HepG2 (cell line): Measurements from ENCODE around the gene HMGN4. TPM values are rescaled to one million over a fixed set of nuclear protein-coding genes. Genes with fewer than 3 reads are reported as not detected.

ENCODE experiments used
- CEBPB ChIP-seq: IDR thresholded peaks from 2 replicates; pipeline ENCODE4 v1.6.1; 2011; ENCODE audit warnings: low read depth, low read length, improper control_type of control experiment, borderline replicate concordance
- GTF2F1 ChIP-seq: fragments of 150-350 bp; IDR thresholded peaks from 2 replicates; pipeline ENCODE4 v1.6.1; 2014; ENCODE audit warnings: low read length
- HDAC2 ChIP-seq: sonication (generic); formaldehyde crosslinking; IDR thresholded peaks from 2 replicates; pipeline ENCODE4 v1.4.0; 2020; ENCODE audit warnings: missing genetic modification reagents
- KMT2B ChIP-seq: IDR thresholded peaks from 2 replicates; pipeline ENCODE4 v1.6.1; 2016; ENCODE audit warnings: missing genetic modification reagents, missing compliant biosample characterization
- MIER3 ChIP-seq: IDR thresholded peaks from 2 replicates; pipeline ENCODE4 v1.6.1; 2016; ENCODE audit warnings: missing compliant biosample characterization, borderline replicate concordance
- MTA3 ChIP-seq: sonication (generic); formaldehyde crosslinking; IDR thresholded peaks from 2 replicates; pipeline ENCODE4 v1.4.0; 2020; ENCODE audit warnings: missing genetic modification reagents
- SMARCE1 ChIP-seq: fragments of 450-650 bp; IDR thresholded peaks from 2 replicates; pipeline ENCODE4 v1.6.1; 2017; ENCODE audit warnings: borderline replicate concordance
- TP53 ChIP-seq: sonication (generic); formaldehyde crosslinking; conservative IDR thresholded peaks from 2 replicates; pipeline ENCODE4 v1.4.0; 2020; ENCODE audit warnings: missing genetic modification reagents
- ZNF281 ChIP-seq: sonication (generic); formaldehyde crosslinking; IDR thresholded peaks from 2 replicates; pipeline ENCODE4 v1.4.0; 2020; ENCODE audit warnings: missing genetic modification reagents, borderline replicate concordance
- ZNF563 ChIP-seq: sonication (generic); formaldehyde crosslinking; IDR thresholded peaks from 2 replicates; pipeline ENCODE4 v1.8.0; 2022; ENCODE audit warnings: mild to moderate bottlenecking, moderate library complexity, missing genetic modification reagents
- ZNF720 ChIP-seq: sonication (generic); formaldehyde crosslinking; IDR thresholded peaks from 2 replicates; pipeline ENCODE4 v1.4.0; 2020; ENCODE audit warnings: missing genetic modification reagents
- ZNF770 ChIP-seq: sonication (generic); formaldehyde crosslinking; IDR thresholded peaks from 2 replicates; pipeline ENCODE4 v1.5.0; 2020; ENCODE audit warnings: mild to moderate bottlenecking, missing genetic modification reagents
- polyA plus RNA-seq, 8 experiments: library from polyadenylated mRNA; depleted of rRNA in 3 of 8; stranded (reverse) in 7 of 8; unstranded in 1 of 8; fragments of >200 nt; fragmentation: Illumina TruSeq in 4 of 8; extraction: Trizol in 4 of 8; gene quantifications; 2 replicates each; pipeline versions ENCODE4 v1.2.1 to v1.2.3, GENCODE V29; 2011 to 2016; ENCODE audit warnings: low read depth in 4 of 8, missing spikeins in 1 of 8, mixed read lengths in 1 of 8; ENCODE audit not compliant: insufficient read depth in 1 of 8
- total RNA-seq, 5 experiments: library from RNA; depleted of rRNA; stranded (reverse); fragments of >200 nt; fragmentation: Illumina TruSeq; extraction: Trizol; gene quantifications; 2 replicates each; pipeline ENCODE4 v1.2.3, GENCODE V29; 2016; ENCODE audit warnings: low read depth in 1 of 5
- TF ChIP-seq, protein P1 (sequence below): IDR thresholded peaks from 2 replicates; pipeline ENCODE4 v1.6.1; 2016; ENCODE audit warnings: mild to moderate bottlenecking
- TF ChIP-seq, protein P2 (sequence below): IDR thresholded peaks from 2 replicates; pipeline ENCODE4 v1.6.1; 2016; ENCODE audit warnings: low read depth, control low read depth
- TF ChIP-seq, protein P3 (sequence below), 2 experiments: sonication (generic) in 1 of 2; formaldehyde crosslinking in 1 of 2; IDR thresholded peaks; 2 replicates each; pipeline versions ENCODE4 v1.6.1 to v1.9.0; 2014 to 2022; ENCODE audit warnings: antibody characterized with exemption in 1 of 2, borderline replicate concordance in 1 of 2, inconsistent platforms in 1 of 2, low read depth in 1 of 2, missing genetic modification reagents in 1 of 2

The HMGN4 gene
- total and polyA plus RNA-seq, 2 of the 13 experiments (the other 11 are each of a cell fraction or from before 2014, with no cell fraction given), result 39.9 to 52.1 TPM

DNA sequence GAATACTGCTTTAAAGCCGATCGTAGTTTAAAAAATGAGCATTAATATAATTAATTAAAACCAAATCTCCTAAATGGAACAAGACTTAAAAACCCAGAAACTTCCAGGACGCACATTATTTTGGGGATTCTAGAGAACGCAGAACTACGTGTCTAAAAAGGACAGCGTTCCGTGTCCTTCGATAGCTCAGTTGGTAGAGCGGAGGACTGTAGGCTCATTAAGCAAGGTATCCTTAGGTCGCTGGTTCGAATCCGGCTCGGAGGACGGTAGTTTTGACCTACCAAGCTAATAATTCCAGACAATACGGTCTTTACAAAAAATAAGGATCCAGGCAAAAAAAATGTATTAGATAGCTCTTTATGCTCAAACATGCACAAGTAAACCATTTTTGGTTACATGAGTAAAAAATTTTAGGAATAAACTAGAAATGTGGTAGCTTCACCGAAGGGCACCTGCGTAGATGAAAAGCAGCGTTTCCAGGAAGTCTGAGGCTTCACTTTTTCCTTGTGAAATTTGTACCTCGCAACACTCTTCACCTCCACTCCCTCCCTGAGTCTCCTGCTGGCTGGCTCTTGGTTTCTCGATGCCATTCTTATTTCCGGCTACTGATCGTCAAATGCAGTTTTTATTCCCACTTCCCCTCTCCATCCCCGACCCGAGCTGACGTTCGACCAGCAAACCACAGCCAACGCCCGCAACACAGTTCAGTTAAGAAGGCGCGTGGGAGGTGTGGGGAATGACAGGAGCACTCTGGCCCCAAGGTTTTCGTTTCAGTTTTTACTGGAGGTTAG is 39.0 kb downstream of the HMGN4 start (continued):
- TF ChIP-seq ZNF281 (CRISPR knock-in tag), result no peak
- peak; percentile 23; the same call in 1 of the 2 replicates for TF ChIP-seq MIER3 (CRISPR knock-in tag)
- peak; percentile 74; the same call in 1 of the 2 replicates for TF ChIP-seq HDAC2 (CRISPR knock-in tag)
- TF ChIP-seq, protein P1, sequence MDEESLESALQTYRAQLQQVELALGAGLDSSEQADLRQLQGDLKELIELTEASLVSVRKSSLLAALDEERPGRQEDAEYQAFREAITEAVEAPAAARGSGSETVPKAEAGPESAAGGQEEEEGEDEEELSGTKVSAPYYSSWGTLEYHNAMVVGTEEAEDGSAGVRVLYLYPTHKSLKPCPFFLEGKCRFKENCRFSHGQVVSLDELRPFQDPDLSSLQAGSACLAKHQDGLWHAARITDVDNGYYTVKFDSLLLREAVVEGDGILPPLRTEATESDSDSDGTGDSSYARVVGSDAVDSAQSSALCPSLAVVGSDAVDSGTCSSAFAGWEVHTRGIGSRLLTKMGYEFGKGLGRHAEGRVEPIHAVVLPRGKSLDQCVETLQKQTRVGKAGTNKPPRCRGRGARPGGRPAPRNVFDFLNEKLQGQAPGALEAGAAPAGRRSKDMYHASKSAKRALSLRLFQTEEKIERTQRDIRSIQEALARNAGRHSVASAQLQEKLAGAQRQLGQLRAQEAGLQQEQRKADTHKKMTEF (CRISPR knock-in tag), result peak; percentile 73; the same call in 1 of the 2 replicates
- TF ChIP-seq ZNF563 (CRISPR knock-in tag), result no peak
- TF ChIP-seq MTA3 (CRISPR knock-in tag), result no peak
- no peak for TF ChIP-seq GTF2F1
- no peak for TF ChIP-seq ZNF720 (CRISPR knock-in tag)
- no peak for TF ChIP-seq ZNF770 (CRISPR knock-in tag)
- 0 out of 2 replicates have a peak, but pooled peaks have one; percentile 29 for TF ChIP-seq KMT2B (CRISPR knock-in tag)
- no peak for TF ChIP-seq CEBPB
- TF ChIP-seq SMARCE1, result no peak
- TF ChIP-seq, protein P2, sequence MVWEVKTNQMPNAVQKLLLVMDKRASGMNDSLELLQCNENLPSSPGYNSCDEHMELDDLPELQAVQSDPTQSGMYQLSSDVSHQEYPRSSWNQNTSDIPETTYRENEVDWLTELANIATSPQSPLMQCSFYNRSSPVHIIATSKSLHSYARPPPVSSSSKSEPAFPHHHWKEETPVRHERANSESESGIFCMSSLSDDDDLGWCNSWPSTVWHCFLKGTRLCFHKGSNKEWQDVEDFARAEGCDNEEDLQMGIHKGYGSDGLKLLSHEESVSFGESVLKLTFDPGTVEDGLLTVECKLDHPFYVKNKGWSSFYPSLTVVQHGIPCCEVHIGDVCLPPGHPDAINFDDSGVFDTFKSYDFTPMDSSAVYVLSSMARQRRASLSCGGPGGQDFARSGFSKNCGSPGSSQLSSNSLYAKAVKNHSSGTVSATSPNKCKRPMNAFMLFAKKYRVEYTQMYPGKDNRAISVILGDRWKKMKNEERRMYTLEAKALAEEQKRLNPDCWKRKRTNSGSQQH (CRISPR knock-in tag), result no peak
- TF ChIP-seq TP53 (CRISPR knock-in tag), result no peak
- TF ChIP-seq, protein P3, sequence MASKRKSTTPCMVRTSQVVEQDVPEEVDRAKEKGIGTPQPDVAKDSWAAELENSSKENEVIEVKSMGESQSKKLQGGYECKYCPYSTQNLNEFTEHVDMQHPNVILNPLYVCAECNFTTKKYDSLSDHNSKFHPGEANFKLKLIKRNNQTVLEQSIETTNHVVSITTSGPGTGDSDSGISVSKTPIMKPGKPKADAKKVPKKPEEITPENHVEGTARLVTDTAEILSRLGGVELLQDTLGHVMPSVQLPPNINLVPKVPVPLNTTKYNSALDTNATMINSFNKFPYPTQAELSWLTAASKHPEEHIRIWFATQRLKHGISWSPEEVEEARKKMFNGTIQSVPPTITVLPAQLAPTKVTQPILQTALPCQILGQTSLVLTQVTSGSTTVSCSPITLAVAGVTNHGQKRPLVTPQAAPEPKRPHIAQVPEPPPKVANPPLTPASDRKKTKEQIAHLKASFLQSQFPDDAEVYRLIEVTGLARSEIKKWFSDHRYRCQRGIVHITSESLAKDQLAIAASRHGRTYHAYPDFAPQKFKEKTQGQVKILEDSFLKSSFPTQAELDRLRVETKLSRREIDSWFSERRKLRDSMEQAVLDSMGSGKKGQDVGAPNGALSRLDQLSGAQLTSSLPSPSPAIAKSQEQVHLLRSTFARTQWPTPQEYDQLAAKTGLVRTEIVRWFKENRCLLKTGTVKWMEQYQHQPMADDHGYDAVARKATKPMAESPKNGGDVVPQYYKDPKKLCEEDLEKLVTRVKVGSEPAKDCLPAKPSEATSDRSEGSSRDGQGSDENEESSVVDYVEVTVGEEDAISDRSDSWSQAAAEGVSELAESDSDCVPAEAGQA (IDR thresholded peaks at IDR 0.05; ENCODE audit: low read depth), result no peak
- TF ChIP-seq, protein P3 (CRISPR knock-in tag; IDR thresholded peaks at IDR 0.05; ENCODE audit: borderline replicate concordance), result no peak
